Fibroblast of lung (primary cell): ENCODE data around the gene MROH2B. TPM values are rescaled to one million over a fixed set of nuclear protein-coding genes. Genes with fewer than 3 reads are reported as not detected.

Experiments
- DNase-seq, 2 donors: peaks; one replicate each; pipeline versions ENCODE4 v3.0.0 to v3.0.0-alpha.2; 2010; ENCODE audit warnings: low read depth in 2 of 2
- H2AFZ ChIP-seq: 2 replicates; pipeline ENCODE4 v1.5.1; 2012; ENCODE audit warnings: low read length, control low read depth, inconsistent platforms
- H3K27ac ChIP-seq: 2 replicates; pipeline ENCODE4 v1.5.1; 2011; ENCODE audit warnings: low read length, control low read depth; ENCODE audit not compliant: insufficient read depth
- H3K27me3 ChIP-seq: 2 replicates; pipeline ENCODE4 v1.5.1; 2011; ENCODE audit warnings: mild to moderate bottlenecking, low read length; ENCODE audit not compliant: control insufficient read depth, insufficient read depth
- H3K36me3 ChIP-seq: 2 replicates; pipeline ENCODE4 v1.5.1; 2011; ENCODE audit warnings: low read length; ENCODE audit not compliant: control insufficient read depth, insufficient read depth
- H3K4me1 ChIP-seq: 2 replicates; pipeline ENCODE4 v1.5.1; 2011; ENCODE audit warnings: low read length; ENCODE audit not compliant: control insufficient read depth, insufficient read depth; ENCODE audit errors: extremely low read depth
- H3K4me2 ChIP-seq: 2 replicates; pipeline ENCODE4 v1.5.1; 2011; ENCODE audit warnings: low read length, control low read depth; ENCODE audit not compliant: insufficient read depth; ENCODE audit errors: extremely low read depth
- H3K4me3 ChIP-seq, 4 experiments: fragments of 200-600 bp in 1 of 4; sonication (generic) in 1 of 4; replicated peaks in 1 of 4; 2 replicates each; pipeline ENCODE4 v1.5.1; 2011 to 2016; ENCODE audit warnings: low read length in 4 of 4, low read depth in 3 of 4, mild to moderate bottlenecking in 3 of 4, control low read depth in 2 of 4, inconsistent platforms in 1 of 4, mixed read lengths in 1 of 4; ENCODE audit not compliant: insufficient read depth in 1 of 4; ENCODE audit errors: control extremely low read depth in 1 of 4
- H3K79me2 ChIP-seq: 2 replicates; pipeline ENCODE4 v1.5.1; 2012; ENCODE audit warnings: mild to moderate bottlenecking, low read length, inconsistent platforms; ENCODE audit not compliant: control insufficient read depth, insufficient read depth
- H3K9ac ChIP-seq: 2 replicates; pipeline ENCODE4 v1.5.1; 2011; ENCODE audit warnings: mild to moderate bottlenecking, low read length, control low read depth; ENCODE audit not compliant: insufficient read depth
- H3K9me3 ChIP-seq: 2 replicates; pipeline ENCODE4 v1.5.1; 2012; ENCODE audit warnings: low read depth, low read length; ENCODE audit not compliant: control insufficient read depth, insufficient read depth
- H4K20me1 ChIP-seq: 2 replicates; pipeline ENCODE4 v1.5.1; 2011; ENCODE audit warnings: low read length; ENCODE audit not compliant: control insufficient read depth, insufficient read depth; ENCODE audit errors: extremely low read depth
- EZH2 ChIP-seq: IDR thresholded peaks from 2 replicates; pipeline ENCODE4 v1.5.1; 2012; ENCODE audit warnings: low read length, control low read depth, mild to moderate bottlenecking; ENCODE audit errors: missing control alignments
- polyA plus RNA-seq, 2 donors: library from polyadenylated mRNA; depleted of rRNA in 1 of 2; stranded (reverse) in 1 of 2; unstranded in 1 of 2; fragments of >200 nt; gene quantifications; 2 replicates each; pipeline ENCODE4 v1.2.1, GENCODE V29; 2011 to 2012; ENCODE audit warnings: missing spikeins in 1 of 2
- total RNA-seq: library from RNA; depleted of rRNA; stranded (reverse); fragments of >200 nt; gene quantifications from 2 replicates; pipeline ENCODE4 v1.2.1, GENCODE V29; 2014
- TF ChIP-seq, protein P1 (sequence below), 2 donors: IDR thresholded peaks in 1 of 2; conservative IDR thresholded peaks in 1 of 2; 1 replicate in 1 of 2; 2 replicates in 1 of 2; pipeline ENCODE4 v1.5.1; 2011 to 2012; ENCODE audit warnings: low read length in 2 of 2, control low read depth in 1 of 2, inconsistent platforms in 1 of 2, low read depth in 1 of 2, mild to moderate bottlenecking in 1 of 2

MROH2B gene
- total and polyA plus RNA-seq, 2 donors (not counting 1 experiment from before 2014, with no cell fraction given) = not detected

DNA sequence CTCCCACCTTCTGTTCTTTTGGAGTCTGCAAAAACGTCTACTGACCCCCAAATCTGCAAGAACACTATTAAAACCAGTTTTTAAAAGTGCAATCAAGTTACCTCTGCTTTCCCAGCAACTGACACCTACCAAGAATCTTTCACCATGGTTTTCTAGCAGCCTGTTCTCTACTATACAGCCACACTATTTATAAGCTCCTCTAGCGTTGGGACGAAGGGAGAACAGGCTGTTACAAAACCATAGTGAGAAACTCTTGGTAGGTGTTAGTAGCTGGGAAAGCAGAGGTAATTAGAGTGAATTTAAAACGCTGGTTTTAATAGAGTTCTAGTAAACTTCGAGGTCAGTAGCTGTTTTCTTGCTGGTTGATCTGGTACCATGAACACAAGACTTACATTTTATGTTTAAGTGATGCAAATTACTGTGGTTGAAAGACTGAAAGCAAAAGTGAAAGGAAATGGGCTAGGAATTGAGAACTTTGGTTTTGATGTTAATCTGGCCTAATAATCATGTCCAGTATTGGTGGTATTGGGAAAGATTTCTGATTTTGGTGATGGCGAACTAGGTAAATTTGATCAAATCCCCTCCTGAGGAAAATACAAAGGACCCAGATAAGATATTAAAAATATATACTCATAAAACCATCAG, 5.3 kb downstream of the MROH2B start:
- Histone ChIP-seq H4K20me1 (no peaks in the 10 kb centered on the region), H3K9me3 (no peaks in the 10 kb centered on the region), H3K4me1 (no peaks in the 10 kb centered on the region), H3K27ac (no peak overlapping the region), H3K79me2 (no peaks in the 10 kb centered on the region), H3K36me3 (no peaks in the 10 kb centered on the region), H3K27me3 (no peaks in the 10 kb centered on the region), H3K4me3 (no peak overlapping the region), H3K4me2 (no peak overlapping the region), H2AFZ (no peak overlapping the region), H3K9ac (no peak overlapping the region)
- TF ChIP-seq EZH2 = no peak
- TF ChIP-seq, protein P1, sequence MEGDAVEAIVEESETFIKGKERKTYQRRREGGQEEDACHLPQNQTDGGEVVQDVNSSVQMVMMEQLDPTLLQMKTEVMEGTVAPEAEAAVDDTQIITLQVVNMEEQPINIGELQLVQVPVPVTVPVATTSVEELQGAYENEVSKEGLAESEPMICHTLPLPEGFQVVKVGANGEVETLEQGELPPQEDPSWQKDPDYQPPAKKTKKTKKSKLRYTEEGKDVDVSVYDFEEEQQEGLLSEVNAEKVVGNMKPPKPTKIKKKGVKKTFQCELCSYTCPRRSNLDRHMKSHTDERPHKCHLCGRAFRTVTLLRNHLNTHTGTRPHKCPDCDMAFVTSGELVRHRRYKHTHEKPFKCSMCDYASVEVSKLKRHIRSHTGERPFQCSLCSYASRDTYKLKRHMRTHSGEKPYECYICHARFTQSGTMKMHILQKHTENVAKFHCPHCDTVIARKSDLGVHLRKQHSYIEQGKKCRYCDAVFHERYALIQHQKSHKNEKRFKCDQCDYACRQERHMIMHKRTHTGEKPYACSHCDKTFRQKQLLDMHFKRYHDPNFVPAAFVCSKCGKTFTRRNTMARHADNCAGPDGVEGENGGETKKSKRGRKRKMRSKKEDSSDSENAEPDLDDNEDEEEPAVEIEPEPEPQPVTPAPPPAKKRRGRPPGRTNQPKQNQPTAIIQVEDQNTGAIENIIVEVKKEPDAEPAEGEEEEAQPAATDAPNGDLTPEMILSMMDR (conservative IDR thresholded peaks at IDR 0.05 in 1 of 2, IDR thresholded peaks at IDR 0.05 in 1 of 2; ENCODE audit: low read depth in 1 of 2, low read length in 2 of 2) = no peak
- peak in 1 of 2 donors; percentile 5 for DNase-seq

DNA sequence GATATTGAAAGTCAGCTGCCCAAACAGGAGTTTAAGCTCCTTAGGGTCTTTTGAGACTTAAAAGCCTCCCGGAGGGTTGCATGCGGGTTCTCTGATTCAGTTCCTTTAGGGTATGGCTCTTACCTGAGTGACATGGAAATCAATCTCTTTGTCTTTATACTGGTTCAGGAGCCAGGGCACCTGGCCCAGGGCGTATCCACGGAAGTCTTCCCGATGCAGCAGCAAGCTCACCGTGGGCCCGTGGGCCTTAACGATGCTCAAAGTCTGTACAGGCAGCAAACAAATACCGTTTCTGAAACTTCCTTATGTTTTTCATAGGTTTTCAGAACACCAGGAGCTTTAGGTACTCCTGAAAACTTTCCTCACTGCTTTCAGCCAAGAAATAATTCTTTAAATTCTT, 13.2 kb downstream of the MROH2B start:
- DNase-seq = no peak
- Histone ChIP-seq H2AFZ (no peak overlapping the region), H4K20me1 (no peaks in the 10 kb centered on the region), H3K4me3 (no peak overlapping the region), H3K9me3 (no peaks in the 10 kb centered on the region), H3K4me1 (no peaks in the 10 kb centered on the region), H3K9ac (no peak overlapping the region), H3K79me2 (no peaks in the 10 kb centered on the region), H3K36me3 (no peaks in the 10 kb centered on the region), H3K27me3 (no peaks in the 10 kb centered on the region), H3K4me2 (no peak overlapping the region), H3K27ac (no peak overlapping the region)
- no peak for TF ChIP-seq EZH2
- TF ChIP-seq, protein P1 (conservative IDR thresholded peaks at IDR 0.05 in 1 of 2, IDR thresholded peaks at IDR 0.05 in 1 of 2; ENCODE audit: low read depth in 1 of 2, low read length in 2 of 2) = no peak

DNA sequence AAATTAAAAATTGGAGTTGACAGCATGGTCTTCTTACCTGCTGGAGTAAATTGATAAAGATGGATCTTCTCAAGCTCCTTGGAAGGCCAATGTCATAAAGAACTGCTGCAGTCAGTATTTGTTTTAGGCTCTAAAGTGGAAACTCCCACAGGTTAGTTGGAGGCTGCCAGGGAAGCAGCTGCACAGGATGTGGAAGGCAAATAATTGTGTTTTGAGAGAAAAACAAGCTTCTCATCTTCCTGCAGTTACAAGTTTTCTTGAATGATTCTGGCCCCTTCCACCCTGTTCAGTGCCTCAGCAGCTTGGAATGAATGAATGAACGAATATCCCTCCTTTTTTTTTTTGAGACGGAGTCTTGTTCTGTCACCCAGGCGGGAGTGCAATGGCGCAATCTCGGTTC, 13.9 kb downstream of the MROH2B start:
- H3K4me2 ChIP-seq = no peak overlapping the region
- H2AFZ ChIP-seq = no peak overlapping the region
- no peak overlapping the region for H3K27ac ChIP-seq
- DNase-seq = no peak
- H3K9me3 ChIP-seq = no peaks in the 10 kb centered on the region
- no peak overlapping the region for H3K4me3 ChIP-seq
- TF ChIP-seq, protein P1 (conservative IDR thresholded peaks at IDR 0.05 in 1 of 2, IDR thresholded peaks at IDR 0.05 in 1 of 2; ENCODE audit: low read depth in 1 of 2, low read length in 2 of 2) = no peak
- TF ChIP-seq EZH2 = no peak
- no peaks in the 10 kb centered on the region for H3K27me3 ChIP-seq
- H3K36me3 ChIP-seq = no peaks in the 10 kb centered on the region
- H3K9ac ChIP-seq = no peak overlapping the region
- no peaks in the 10 kb centered on the region for H3K79me2 ChIP-seq
- no peaks in the 10 kb centered on the region for H4K20me1 ChIP-seq
- no peaks in the 10 kb centered on the region for H3K4me1 ChIP-seq
